BLaER1 treated with 17β-estradiol and CSF1 and Interleukin-3, amounts not matched to agents 10 nM and 100 nM (cell line): ENCODE results near the gene LBX2.

Source experiments
- H3K27ac ChIP-seq, 11 experiments: shearing (Covaris generic); formaldehyde crosslinking; 2 replicates each; pipeline ENCODE4 v1.8.1; 2022
- H3K27me3 ChIP-seq, 11 experiments: shearing (Covaris generic); formaldehyde crosslinking; 2 replicates each; pipeline ENCODE4 v1.8.1; 2022
- H3K36me3 ChIP-seq, 11 experiments: shearing (Covaris generic); formaldehyde crosslinking; 2 replicates each; pipeline ENCODE4 v1.8.1; 2022
- H3K4me1 ChIP-seq, 10 experiments: shearing (Covaris generic); formaldehyde crosslinking; 2 replicates each; pipeline ENCODE4 v1.8.1; 2022
- H3K4me2 ChIP-seq, 11 experiments: shearing (Covaris generic); formaldehyde crosslinking; 2 replicates each; pipeline ENCODE4 v1.8.1; 2022
- H3K4me3 ChIP-seq, 10 experiments: shearing (Covaris generic); formaldehyde crosslinking; 2 replicates each; pipeline ENCODE4 v1.8.1; 2022
- H3K9ac ChIP-seq, 11 experiments: shearing (Covaris generic); formaldehyde crosslinking; 2 replicates each; pipeline ENCODE4 v1.8.1; 2022
- H3K9me3 ChIP-seq, 11 experiments: shearing (Covaris generic); formaldehyde crosslinking; replicated peaks in 1 of 11; 2 replicates each; pipeline ENCODE4 v1.8.1; 2022
- H4K20me1 ChIP-seq, 11 experiments: shearing (Covaris generic); formaldehyde crosslinking; 2 replicates each; pipeline ENCODE4 v1.8.1; 2022
- Cebpa-rat ChIP-seq, 11 experiments: shearing (Covaris generic); IDR thresholded peaks; 2 replicates each; pipeline ENCODE4 v1.8.1; 2022

Gene LBX2

DNA sequence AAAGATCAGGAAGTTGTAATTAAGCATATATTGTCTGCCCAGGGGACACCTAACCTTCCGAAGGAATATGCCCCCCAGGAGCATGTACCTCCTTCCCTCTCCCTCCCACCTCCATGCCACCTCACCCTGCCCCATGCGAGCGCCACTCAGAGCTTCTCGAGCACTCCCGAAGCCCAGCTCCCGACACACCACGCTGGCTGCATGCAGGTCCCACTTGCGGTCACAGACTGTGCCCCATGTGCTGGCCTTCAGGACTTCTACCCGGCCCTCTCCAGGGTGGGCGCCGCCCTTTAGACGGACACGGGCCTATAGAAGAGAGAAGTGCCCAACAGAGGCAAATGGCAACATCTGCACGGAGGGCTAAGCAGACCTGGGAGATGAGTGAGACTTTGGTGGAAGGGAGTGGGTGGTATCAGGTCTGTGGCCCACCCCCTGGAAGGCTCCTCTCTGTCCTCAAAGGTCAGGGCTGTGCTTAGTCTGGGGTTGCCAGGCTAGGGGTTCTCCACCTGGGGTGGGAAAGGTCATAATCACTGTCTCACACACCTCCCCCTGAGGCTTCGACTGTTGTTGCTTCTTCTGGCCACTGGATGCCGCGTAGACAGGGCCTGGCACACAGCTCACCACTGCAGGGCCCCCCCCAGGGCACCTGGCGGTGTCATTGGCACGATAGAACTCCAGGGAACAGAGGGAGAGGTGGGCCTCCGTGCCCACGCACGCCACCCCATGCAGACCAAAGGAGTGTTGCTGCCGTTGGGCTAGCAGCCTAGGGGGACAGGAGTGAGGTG lies 37.0 kb upstream of the LBX2 start:
- no peak for TF ChIP-seq Cebpa-rat (IDR thresholded peaks at IDR 0.05)
- peaks cover 20 to 26% (median 22%) of the 10 kb centered on the region in 10 experiments for H3K4me1 ChIP-seq
- H3K9me3 ChIP-seq: no peaks in the 10 kb centered on the region
- no peaks in the 10 kb centered on the region for H3K27me3 ChIP-seq
- no peak overlapping the region for H3K4me2 ChIP-seq
- H3K36me3 ChIP-seq: peaks cover 15 to 25% (median 21%) of the 10 kb centered on the region in 11 experiments
- H3K27ac ChIP-seq: no peak overlapping the region
- H4K20me1 ChIP-seq: peaks cover 0 to 5% (median 0%) of the 10 kb centered on the region in 11 experiments; a peak in 3 of 22 replicates
- no peak overlapping the region for H3K9ac ChIP-seq
- no peak overlapping the region for H3K4me3 ChIP-seq

GRCh38 chr2:74535440-74535965 lies 36.1 kb upstream of the LBX2 start:
- Histone ChIP-seq H3K4me3 (no peak overlapping the region), H3K27me3 (no peaks in the 10 kb centered on the region), H3K4me1 (peaks cover 26 to 35% (median 31%) of the 10 kb centered on the region in 10 experiments), H3K4me2 (no peak overlapping the region), H3K27ac (no peak overlapping the region), H4K20me1 (peaks cover 0 to 5% (median 0%) of the 10 kb centered on the region in 11 experiments; a peak in 3 of 22 replicates), H3K9me3 (no peaks in the 10 kb centered on the region), H3K9ac (no peak overlapping the region), H3K36me3 (peaks cover 15 to 25% (median 21%) of the 10 kb centered on the region in 11 experiments)
- TF ChIP-seq Cebpa-rat (IDR thresholded peaks at IDR 0.05): no peak

DNA sequence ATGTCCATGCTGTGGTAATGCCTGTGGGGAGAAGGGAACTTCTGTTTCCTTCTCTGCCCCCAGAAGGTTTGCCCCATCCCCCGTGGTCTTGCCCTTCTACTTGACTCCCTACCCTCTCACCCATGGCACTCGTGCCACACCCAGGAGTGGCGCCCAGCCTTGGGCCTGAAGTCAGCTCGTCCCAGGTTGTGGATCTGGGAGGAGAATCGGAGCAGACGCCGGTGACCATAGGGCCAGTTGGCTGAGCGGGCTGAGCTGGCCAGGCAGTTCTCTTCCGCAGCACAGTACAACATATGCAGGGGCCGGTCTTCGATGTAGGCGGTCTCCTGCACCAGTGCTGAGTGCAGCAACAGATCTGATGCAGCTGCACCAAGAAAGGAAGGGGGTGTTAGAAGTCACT lies 35.0 kb upstream of the LBX2 start:
- Histone ChIP-seq H3K27me3 (no peaks in the 10 kb centered on the region), H3K4me3 (no peak overlapping the region), H3K9me3 (no peaks in the 10 kb centered on the region), H3K36me3 (peaks cover 15 to 25% (median 21%) of the 10 kb centered on the region in 11 experiments), H3K27ac (no peak overlapping the region), H3K4me2 (no peak overlapping the region), H3K4me1 (peaks cover 22 to 32% (median 29%) of the 10 kb centered on the region in 10 experiments), H3K9ac (no peak overlapping the region), H4K20me1 (peaks cover 0 to 5% (median 0%) of the 10 kb centered on the region in 11 experiments; a peak in 3 of 22 replicates)
- TF ChIP-seq Cebpa-rat (IDR thresholded peaks at IDR 0.05): no peak

- peaks cover 16 to 26% (median 22%) of the 10 kb centered on the region in 11 experiments for H3K36me3 ChIP-seq
- TF ChIP-seq Cebpa-rat (IDR thresholded peaks at IDR 0.05): no peak
- H3K4me1 ChIP-seq: peaks cover 17 to 27% (median 24%) of the 10 kb centered on the region in 10 experiments
- H3K4me3 ChIP-seq: no peak overlapping the region
- peaks cover 0 to 13% (median 4%) of the 10 kb centered on the region in 11 experiments; a peak in 8 of 22 replicates for H4K20me1 ChIP-seq
- H3K4me2 ChIP-seq: no peak overlapping the region
- no peak overlapping the region for H3K9ac ChIP-seq
- no peak overlapping the region for H3K27ac ChIP-seq
- no peaks in the 10 kb centered on the region for H3K27me3 ChIP-seq
- H3K9me3 ChIP-seq: no peaks in the 10 kb centered on the region
Measured at GRCh38 chr2:74533464-74533863, 34.1 kb upstream of the LBX2 start.

- Histone ChIP-seq H3K27me3 (no peaks in the 10 kb centered on the region), H3K9ac (peak overlapping the region in 10 of 11 experiments; percentile 88 to 99 (median 96); a peak in 15 of 22 replicates), H3K27ac (peak overlapping the region in 6 of 11 experiments; percentile 29 to 99 (median 96); a peak in 11 of 22 replicates), H4K20me1 (peaks cover 0 to 21% (median 16%) of the 10 kb centered on the region in 11 experiments; a peak in 9 of 22 replicates), H3K4me2 (peak overlapping the region; percentile 90 to 99 (median 97)), H3K4me3 (peak overlapping the region in 8 of 10 experiments; percentile 81 to 94 (median 88); a peak in 17 of 20 replicates), H3K36me3 (peaks cover 28 to 39% (median 34%) of the 10 kb centered on the region in 11 experiments), H3K4me1 (peaks cover 26 to 39% (median 37%) of the 10 kb centered on the region in 10 experiments), H3K9me3 (0 out of 22 replicates have a peak, but pooled peaks cover 0 to under 1% (median 0%) of the 10 kb centered on the region in 11 experiments)
- TF ChIP-seq Cebpa-rat (IDR thresholded peaks at IDR 0.05): no peak
Measured at GRCh38 chr2:74532222-74532621, 32.8 kb upstream of the LBX2 start.

GRCh38 chr2:74531666-74532065 lies 32.3 kb upstream of the LBX2 start:
- Histone ChIP-seq H3K27ac (peak overlapping the region in 10 of 11 experiments; percentile 29 to 99 (median 97); a peak in 18 of 22 replicates), H3K4me1 (peaks cover 26 to 45% (median 42%) of the 10 kb centered on the region in 10 experiments), H3K27me3 (no peaks in the 10 kb centered on the region), H4K20me1 (peaks cover 0 to 27% (median 16%) of the 10 kb centered on the region in 11 experiments; a peak in 10 of 22 replicates), H3K9ac (peak overlapping the region; percentile 88 to 99 (median 97)), H3K36me3 (peaks cover 34 to 44% (median 39%) of the 10 kb centered on the region in 11 experiments), H3K4me2 (peak overlapping the region; percentile 90 to 99 (median 97)), H3K9me3 (0 out of 22 replicates have a peak, but pooled peaks cover 0 to 6% (median 0%) of the 10 kb centered on the region in 11 experiments), H3K4me3 (peak overlapping the region; percentile 81 to 94 (median 86))
- no peak for TF ChIP-seq Cebpa-rat (IDR thresholded peaks at IDR 0.05)

- H3K4me2 ChIP-seq: peak overlapping the region; percentile 90 to 99 (median 97)
- peaks cover 45 to 56% (median 49%) of the 10 kb centered on the region in 11 experiments for H3K36me3 ChIP-seq
Measured at GRCh38 chr2:74530239-74531187, 31.1 kb upstream of the LBX2 start.

More at GRCh38 chr2:74530239-74531187, 31.1 kb upstream of the LBX2 start:
- Histone ChIP-seq H3K27ac (peak overlapping the region; percentile 60 to 99 (median 97); a peak in 21 of 22 replicates), H3K4me3 (peak overlapping the region; percentile 81 to 94 (median 86)), H3K9me3 (0 out of 22 replicates have a peak, but pooled peaks cover 0 to 6% (median 0%) of the 10 kb centered on the region in 11 experiments), H3K27me3 (no peaks in the 10 kb centered on the region), H3K9ac (peak overlapping the region; percentile 88 to 99 (median 97)), H3K4me1 (peaks cover 26 to 54% (median 49%) of the 10 kb centered on the region in 10 experiments), H4K20me1 (peaks cover 0 to 27% (median 16%) of the 10 kb centered on the region in 11 experiments; a peak in 10 of 22 replicates)
- TF ChIP-seq Cebpa-rat (IDR thresholded peaks at IDR 0.05): no peak
